AG10803 (cell line): ENCODE results near the gene SHROOM1.

Experiments
- DNase-seq: peaks from one replicate; pipeline ENCODE4 v3.0.0; 2010; ENCODE audit warnings: low read depth
- H3K4me3 ChIP-seq: 2 replicates; pipeline ENCODE4 v1.5.1; 2011; ENCODE audit warnings: mild to moderate bottlenecking, low read length, control low read depth
- CTCF ChIP-seq: conservative IDR thresholded peaks from 2 replicates; pipeline ENCODE4 v1.5.1; 2011; ENCODE audit warnings: mild to moderate bottlenecking, low read length, control low read depth, inconsistent platforms

Gene SHROOM1

GRCh38 chr5:132839426-132840301 is 9.2 kb upstream of the SHROOM1 start:
- DNase-seq: peak; percentile 54
- H3K4me3 ChIP-seq: no peak overlapping the region
- TF ChIP-seq CTCF: no peak

- no peak overlapping the region for H3K4me3 ChIP-seq
- no peak for TF ChIP-seq CTCF
- DNase-seq: no peak
Measured at GRCh38 chr5:132838516-132839282, 8.3 kb upstream of the SHROOM1 start.

GRCh38 chr5:132837868-132838267 is 7.4 kb upstream of the SHROOM1 start:
- TF ChIP-seq CTCF: no peak
- DNase-seq: no peak
- H3K4me3 ChIP-seq: no peak overlapping the region

- no peak for TF ChIP-seq CTCF
- no peak for DNase-seq
- no peak overlapping the region for H3K4me3 ChIP-seq
Measured at GRCh38 chr5:132836852-132837251, 6.4 kb upstream of the SHROOM1 start.

GRCh38 chr5:132834057-132834456 is 3.6 kb upstream of the SHROOM1 start:
- DNase-seq: no peak
- no peak overlapping the region for H3K4me3 ChIP-seq
- no peak for TF ChIP-seq CTCF

GRCh38 chr5:132832612-132833011 is 2.2 kb upstream of the SHROOM1 start:
- DNase-seq: no peak
- TF ChIP-seq CTCF: no peak
- no peak overlapping the region for H3K4me3 ChIP-seq
